ENCODE results near the gene CACNA2D3. TPM values are rescaled to one million over a fixed set of nuclear protein-coding genes. Genes with fewer than 3 reads are reported as not detected.

CACNA2D3 gene
- total and polyA plus RNA-seq, 3 experiments from 2014 or later: not detected

DNA sequence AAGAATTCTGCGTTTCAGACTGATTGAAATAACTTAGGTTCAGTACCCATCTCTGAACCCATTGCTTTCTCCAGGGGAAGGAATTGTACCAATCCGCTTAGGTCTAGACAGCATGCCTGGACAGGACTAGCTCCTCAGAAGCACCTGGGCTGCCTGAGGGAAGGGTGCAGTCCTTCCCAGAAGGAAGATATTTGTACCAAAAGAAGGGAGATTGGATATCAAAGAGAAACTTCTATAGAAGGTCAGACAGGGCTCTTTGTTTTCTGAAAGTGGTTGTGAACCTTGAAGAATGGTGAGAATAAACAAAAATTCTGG lies 939.3 kb downstream of the CACNA2D3 start:
- Histone ChIP-seq H3K4me3 (ENCODE audit: low read length) (no peak overlapping the region), H3K36me3 (ENCODE audit: insufficient read depth, low read length) (no peaks in the 10 kb centered on the region), H3K27me3 (ENCODE audit: insufficient read depth, low read length, poor library complexity, severe bottlenecking) (no peaks in the 10 kb centered on the region), H3K4me1 (ENCODE audit: insufficient read depth, low read length) (no peaks in the 10 kb centered on the region), H3K27ac (ENCODE audit: low read depth, low read length) (no peak overlapping the region), H3K9me3 (ENCODE audit: low read length) (no peaks in the 10 kb centered on the region)
- no peaks in the 10 kb centered on the region for H3K36me3 Mint-ChIP-seq
- peaks cover 0 to 11% (median 3%) of the 10 kb centered on the region in 5 donors for H3K9me3 Mint-ChIP-seq
- DNase-seq: no peak
- ChIA-PET CTCF (no interaction called here), POLR2A (no interaction called here)
- no peak overlapping the region for H3K27ac Mint-ChIP-seq
- H3K4me3 Mint-ChIP-seq: no peak overlapping the region
- no peaks in the 10 kb centered on the region for H3K4me1 Mint-ChIP-seq
- H3K27me3 Mint-ChIP-seq: no peaks in the 10 kb centered on the region

DNA sequence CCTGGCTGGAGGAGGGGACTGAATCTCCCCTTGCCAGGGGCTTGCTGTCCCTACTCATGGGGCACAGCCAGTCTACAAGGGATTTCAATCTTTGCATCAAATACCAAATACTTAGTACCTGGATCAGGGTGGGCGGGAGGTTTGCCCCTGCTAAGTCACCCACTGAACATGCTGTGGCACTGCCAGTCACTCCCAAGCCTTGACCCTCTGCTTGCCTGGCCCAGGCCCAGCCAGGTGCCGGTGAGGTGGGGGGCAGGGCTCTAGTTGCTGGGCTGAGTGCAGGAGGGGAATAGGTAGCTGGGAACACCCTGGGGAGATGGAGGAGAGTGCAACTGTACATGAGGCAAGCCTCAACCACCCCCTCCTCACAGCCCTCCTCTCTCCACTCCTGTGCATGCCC lies 941.8 kb downstream of the CACNA2D3 start:
- no peaks in the 10 kb centered on the region for H3K36me3 ChIP-seq (ENCODE audit: insufficient read depth, low read length)
- H3K4me3 ChIP-seq (ENCODE audit: low read length): no peak overlapping the region
- H3K9me3 ChIP-seq (ENCODE audit: low read length): no peaks in the 10 kb centered on the region
- H3K9me3 Mint-ChIP-seq: peaks cover 0 to 9% (median 3%) of the 10 kb centered on the region in 5 donors
- H3K4me1 ChIP-seq (ENCODE audit: insufficient read depth, low read length): no peaks in the 10 kb centered on the region
- no peaks in the 10 kb centered on the region for H3K36me3 Mint-ChIP-seq
- no peak overlapping the region for H3K27ac Mint-ChIP-seq
- ChIA-PET CTCF (no interaction called here), POLR2A (no interaction called here)
- H3K27me3 ChIP-seq (ENCODE audit: insufficient read depth, low read length, poor library complexity, severe bottlenecking): no peaks in the 10 kb centered on the region
- no peak overlapping the region for H3K27ac ChIP-seq (ENCODE audit: low read depth, low read length)
- H3K4me3 Mint-ChIP-seq: no peak overlapping the region
- DNase-seq: no peak
- H3K4me1 Mint-ChIP-seq: no peaks in the 10 kb centered on the region
- no peaks in the 10 kb centered on the region for H3K27me3 Mint-ChIP-seq

DNA sequence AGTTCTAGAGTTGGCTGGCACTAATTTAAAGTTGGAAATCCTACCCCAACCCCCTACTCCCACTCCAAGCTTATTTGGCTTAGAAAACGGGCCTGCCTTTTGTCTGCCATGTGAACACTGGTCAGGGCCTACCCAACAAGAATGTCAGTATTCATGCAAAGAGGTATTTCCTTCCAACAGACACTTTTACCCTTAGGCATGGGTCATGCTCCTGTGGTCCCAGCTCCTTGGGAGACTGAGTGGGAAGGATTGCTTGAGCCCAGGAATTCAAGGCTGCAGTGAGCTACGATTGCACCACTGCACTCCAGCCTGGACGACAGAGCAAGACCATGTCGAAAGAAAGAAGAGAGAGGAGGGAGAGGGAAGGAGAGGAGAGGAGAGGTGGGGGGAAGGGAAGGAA lies 943.0 kb downstream of the CACNA2D3 start:
- Histone ChIP-seq H3K4me3 (ENCODE audit: low read length) (no peak overlapping the region), H3K36me3 (ENCODE audit: insufficient read depth, low read length) (no peaks in the 10 kb centered on the region), H3K9me3 (ENCODE audit: low read length) (no peaks in the 10 kb centered on the region), H3K27ac (ENCODE audit: low read depth, low read length) (no peak overlapping the region), H3K4me1 (ENCODE audit: insufficient read depth, low read length) (no peaks in the 10 kb centered on the region), H3K27me3 (ENCODE audit: insufficient read depth, low read length, poor library complexity, severe bottlenecking) (no peaks in the 10 kb centered on the region)
- no peak for DNase-seq
- H3K36me3 Mint-ChIP-seq: no peaks in the 10 kb centered on the region
- peaks cover 0 to 13% (median 3%) of the 10 kb centered on the region in 5 donors for H3K9me3 Mint-ChIP-seq
- no peaks in the 10 kb centered on the region for H3K27me3 Mint-ChIP-seq
- H3K4me1 Mint-ChIP-seq: no peaks in the 10 kb centered on the region
- H3K4me3 Mint-ChIP-seq: no peak overlapping the region
- CTCF ChIA-PET: no interaction called here
- POLR2A ChIA-PET: no interaction called here
- H3K27ac Mint-ChIP-seq: no peak overlapping the region

DNA sequence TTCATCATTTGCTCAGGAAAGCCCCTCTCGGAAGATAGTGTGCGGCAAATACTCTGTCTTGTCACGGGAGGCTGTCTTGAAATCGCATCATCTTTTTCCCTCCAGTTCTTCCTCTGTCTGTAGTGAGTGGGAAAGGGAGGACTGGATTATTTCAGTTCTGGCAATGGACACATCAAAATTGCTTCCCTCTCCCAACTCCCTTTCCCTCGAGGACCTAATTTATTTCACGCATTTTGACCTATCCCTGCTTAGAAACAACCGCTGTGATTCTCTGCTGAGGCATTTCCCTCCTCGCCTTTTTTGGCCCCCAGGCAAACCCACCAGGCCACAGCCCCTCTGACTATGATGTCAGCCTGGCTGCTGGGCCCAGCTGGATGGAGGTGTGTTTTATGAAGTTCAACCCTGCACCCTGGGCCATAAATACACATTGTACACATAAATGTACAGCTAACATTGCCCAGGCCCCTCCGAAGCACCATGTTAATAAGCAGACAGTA lies 944.2 kb downstream of the CACNA2D3 start:
- Histone ChIP-seq H3K27ac (ENCODE audit: low read depth, low read length) (no peak overlapping the region), H3K27me3 (ENCODE audit: insufficient read depth, low read length, poor library complexity, severe bottlenecking) (no peaks in the 10 kb centered on the region), H3K36me3 (ENCODE audit: insufficient read depth, low read length) (no peaks in the 10 kb centered on the region), H3K9me3 (ENCODE audit: low read length) (no peaks in the 10 kb centered on the region), H3K4me1 (ENCODE audit: insufficient read depth, low read length) (no peaks in the 10 kb centered on the region), H3K4me3 (ENCODE audit: low read length) (no peak overlapping the region)
- H3K27me3 Mint-ChIP-seq: no peaks in the 10 kb centered on the region
- peaks cover 0 to 13% (median 3%) of the 10 kb centered on the region in 5 donors for H3K9me3 Mint-ChIP-seq
- no peak overlapping the region for H3K27ac Mint-ChIP-seq
- H3K4me1 Mint-ChIP-seq: no peaks in the 10 kb centered on the region
- DNase-seq: no peak
- POLR2A ChIA-PET: no interaction called here
- H3K36me3 Mint-ChIP-seq: no peaks in the 10 kb centered on the region
- H3K4me3 Mint-ChIP-seq: no peak overlapping the region
- CTCF ChIA-PET: no interaction called here

DNA sequence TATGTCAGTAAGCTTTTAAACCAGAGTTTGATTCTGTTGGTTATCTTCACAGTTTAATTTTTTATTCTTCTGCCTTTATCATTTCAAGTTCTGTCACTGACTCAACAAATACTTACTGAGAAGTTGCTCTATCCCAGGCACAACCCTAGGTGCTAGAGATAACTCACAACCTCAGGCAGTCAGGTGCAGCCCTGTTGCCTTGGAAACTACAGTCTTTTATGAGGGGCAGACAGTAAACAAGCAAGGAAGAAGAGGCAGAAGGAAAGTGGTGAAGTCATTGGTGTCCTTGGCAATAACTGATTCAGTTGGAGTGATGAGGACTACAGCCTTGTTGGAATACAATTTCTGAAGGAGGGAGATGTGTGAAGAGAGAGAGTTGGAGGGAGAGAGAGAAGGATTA lies 947.6 kb downstream of the CACNA2D3 start:
- H3K9me3 Mint-ChIP-seq: peaks cover 0 to 13% (median 0%) of the 10 kb centered on the region in 5 donors
- DNase-seq: no peak
- peaks cover 0 to 1% of the 10 kb centered on the region in 2 donors for H3K27me3 Mint-ChIP-seq
- POLR2A ChIA-PET: no interaction called here
- H3K4me1 Mint-ChIP-seq: no peaks in the 10 kb centered on the region
- CTCF ChIA-PET: no interaction called here
- H3K4me3 Mint-ChIP-seq: no peak overlapping the region
- Histone ChIP-seq H3K9me3 (ENCODE audit: low read length) (no peaks in the 10 kb centered on the region), H3K27me3 (ENCODE audit: insufficient read depth, low read length, poor library complexity, severe bottlenecking) (no peaks in the 10 kb centered on the region), H3K36me3 (ENCODE audit: insufficient read depth, low read length) (no peaks in the 10 kb centered on the region), H3K4me3 (ENCODE audit: low read length) (no peak overlapping the region), H3K4me1 (ENCODE audit: insufficient read depth, low read length) (no peaks in the 10 kb centered on the region), H3K27ac (ENCODE audit: low read depth, low read length) (no peak overlapping the region)
- no peaks in the 10 kb centered on the region for H3K36me3 Mint-ChIP-seq
- no peak overlapping the region for H3K27ac Mint-ChIP-seq

DNA sequence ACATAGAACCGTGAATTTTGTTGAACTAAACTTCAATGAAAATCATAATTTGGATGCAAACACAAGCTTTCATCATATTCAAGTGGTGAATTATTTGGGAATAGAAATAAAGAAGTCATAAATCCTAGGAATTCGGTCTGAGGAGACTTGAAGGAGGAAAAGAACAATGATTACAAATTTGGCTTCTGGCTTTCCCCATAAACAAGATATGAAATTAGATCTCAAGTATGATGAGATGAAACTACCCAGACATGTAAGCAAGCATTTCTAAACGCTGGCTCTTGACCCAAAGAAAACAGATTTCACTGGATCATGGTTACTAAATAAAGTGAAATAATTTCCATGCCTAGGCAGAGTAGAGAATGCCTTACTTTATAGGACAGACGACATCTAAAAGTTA lies 952.4 kb downstream of the CACNA2D3 start:
- no peak overlapping the region for H3K27ac Mint-ChIP-seq
- H3K4me1 Mint-ChIP-seq: no peaks in the 10 kb centered on the region
- peaks cover 0 to 6% (median 2%) of the 10 kb centered on the region in 5 donors for H3K9me3 Mint-ChIP-seq

DNA sequence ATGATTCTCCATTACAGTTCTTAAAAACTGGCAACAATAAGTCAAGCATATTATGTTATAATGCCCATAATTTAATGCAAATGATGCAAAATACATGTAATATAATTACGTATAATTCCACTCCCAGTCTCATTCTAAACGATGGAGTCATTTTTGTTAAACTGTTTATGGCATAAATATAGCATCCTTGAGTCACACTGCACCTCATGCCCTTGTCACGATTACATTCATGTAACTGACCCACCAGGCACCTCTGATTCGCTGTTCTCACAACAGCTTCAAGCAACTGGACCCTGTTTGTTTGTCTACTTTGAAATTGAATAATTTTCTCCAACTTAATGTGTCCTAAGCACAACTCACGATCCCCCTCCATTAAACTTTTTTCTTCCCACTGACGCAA lies 953.5 kb downstream of the CACNA2D3 start:
- Histone ChIP-seq H3K4me3 (ENCODE audit: low read length) (no peak overlapping the region), H3K27ac (ENCODE audit: low read depth, low read length) (no peak overlapping the region), H3K4me1 (ENCODE audit: insufficient read depth, low read length) (no peaks in the 10 kb centered on the region), H3K9me3 (ENCODE audit: low read length) (no peaks in the 10 kb centered on the region), H3K27me3 (ENCODE audit: insufficient read depth, low read length, poor library complexity, severe bottlenecking) (no peaks in the 10 kb centered on the region), H3K36me3 (ENCODE audit: insufficient read depth, low read length) (no peaks in the 10 kb centered on the region)
- H3K27ac Mint-ChIP-seq: no peak overlapping the region
- H3K27me3 Mint-ChIP-seq: peaks cover 0 to 3% of the 10 kb centered on the region in 2 donors
- H3K4me1 Mint-ChIP-seq: no peaks in the 10 kb centered on the region
- ChIA-PET CTCF (no interaction called here), POLR2A (no interaction called here)
- DNase-seq: no peak
- peak overlapping the region in 1 of 7 donors; percentile 46 for H3K4me3 Mint-ChIP-seq
- no peaks in the 10 kb centered on the region for H3K36me3 Mint-ChIP-seq
- peaks cover 0 to 5% (median 2%) of the 10 kb centered on the region in 5 donors for H3K9me3 Mint-ChIP-seq

More for the DNA sequence above, 952.4 kb downstream of the CACNA2D3 start:
- Histone ChIP-seq H3K36me3 (ENCODE audit: insufficient read depth, low read length) (no peaks in the 10 kb centered on the region), H3K27me3 (ENCODE audit: insufficient read depth, low read length, poor library complexity, severe bottlenecking) (no peaks in the 10 kb centered on the region), H3K4me3 (ENCODE audit: low read length) (no peak overlapping the region), H3K9me3 (ENCODE audit: low read length) (no peaks in the 10 kb centered on the region), H3K4me1 (ENCODE audit: insufficient read depth, low read length) (no peaks in the 10 kb centered on the region), H3K27ac (ENCODE audit: low read depth, low read length) (no peak overlapping the region)
- H3K36me3 Mint-ChIP-seq: no peaks in the 10 kb centered on the region
- ChIA-PET POLR2A (no interaction called here), CTCF (no interaction called here)
- no peak for DNase-seq
- no peak overlapping the region for H3K4me3 Mint-ChIP-seq
- peaks cover 0 to 3% of the 10 kb centered on the region in 2 donors for H3K27me3 Mint-ChIP-seq

DNA sequence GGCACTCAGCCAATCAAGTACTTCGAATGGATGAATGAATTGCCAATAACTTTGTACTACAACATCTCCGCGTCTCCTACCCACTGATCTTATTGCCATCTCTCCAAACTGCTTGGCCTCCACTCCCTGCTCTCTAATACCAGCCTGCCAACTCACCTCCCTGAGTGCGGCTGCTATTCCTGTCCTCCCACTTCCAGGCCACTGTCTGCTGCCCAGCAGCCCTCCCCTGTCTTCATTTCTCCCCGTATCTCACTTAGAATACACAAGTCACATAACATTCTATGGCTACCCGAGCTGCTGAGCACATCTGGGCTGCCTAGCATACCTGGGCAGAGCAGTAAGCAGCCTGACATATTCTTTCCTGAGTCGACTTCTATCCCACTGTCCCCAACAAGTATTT lies 955.4 kb downstream of the CACNA2D3 start:
- Mint-ChIP-seq H3K4me1 (no peaks in the 10 kb centered on the region), H3K9me3 (peaks cover 0 to 3% (median 2%) of the 10 kb centered on the region in 5 donors), H3K4me3 (no peak overlapping the region), H3K36me3 (no peaks in the 10 kb centered on the region), H3K27me3 (peaks cover 0 to 3% of the 10 kb centered on the region in 2 donors), H3K27ac (no peak overlapping the region)
- POLR2A ChIA-PET: no interaction called here
- Histone ChIP-seq H3K4me3 (ENCODE audit: low read length) (no peak overlapping the region), H3K27ac (ENCODE audit: low read depth, low read length) (no peak overlapping the region), H3K27me3 (ENCODE audit: insufficient read depth, low read length, poor library complexity, severe bottlenecking) (no peaks in the 10 kb centered on the region), H3K9me3 (ENCODE audit: low read length) (no peaks in the 10 kb centered on the region), H3K4me1 (ENCODE audit: insufficient read depth, low read length) (no peaks in the 10 kb centered on the region), H3K36me3 (ENCODE audit: insufficient read depth, low read length) (no peaks in the 10 kb centered on the region)
- CTCF ChIA-PET: no interaction called here
- no peak for DNase-seq

DNA sequence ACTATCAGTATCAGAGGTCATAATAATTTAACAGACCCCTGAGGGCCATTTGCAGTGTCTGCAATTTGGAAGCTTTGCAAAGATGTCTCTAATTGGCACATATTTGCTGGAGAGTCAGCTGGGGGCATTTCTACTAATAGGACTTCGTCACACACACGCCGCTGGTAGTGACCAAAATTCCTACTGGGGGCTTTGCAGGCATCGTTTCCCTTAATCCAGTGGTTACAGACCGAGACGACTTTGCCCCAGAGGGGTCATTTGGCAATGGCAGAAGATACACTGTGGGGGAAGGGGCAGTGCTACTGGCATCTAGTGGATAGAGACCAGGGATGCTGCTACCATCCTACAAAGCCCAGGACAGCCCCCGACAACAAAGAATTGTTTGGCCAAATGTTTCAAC lies 956.5 kb downstream of the CACNA2D3 start:
- Mint-ChIP-seq H3K27me3 (peaks cover 0 to 3% of the 10 kb centered on the region in 2 donors), H3K27ac (no peak overlapping the region), H3K4me3 (no peak overlapping the region), H3K36me3 (no peaks in the 10 kb centered on the region), H3K4me1 (no peaks in the 10 kb centered on the region), H3K9me3 (peaks cover 0 to 3% (median 0%) of the 10 kb centered on the region in 5 donors)
- no peak for DNase-seq
- Histone ChIP-seq H3K36me3 (ENCODE audit: insufficient read depth, low read length) (no peaks in the 10 kb centered on the region), H3K4me1 (ENCODE audit: insufficient read depth, low read length) (no peaks in the 10 kb centered on the region), H3K27me3 (ENCODE audit: insufficient read depth, low read length, poor library complexity, severe bottlenecking) (no peaks in the 10 kb centered on the region), H3K4me3 (ENCODE audit: low read length) (no peak overlapping the region), H3K27ac (ENCODE audit: low read depth, low read length) (no peak overlapping the region), H3K9me3 (ENCODE audit: low read length) (no peaks in the 10 kb centered on the region)
- POLR2A ChIA-PET: no interaction called here
- CTCF ChIA-PET: no interaction called here

Data from CD8-positive, alpha-beta memory T cell (primary cell).